ENCODE results near the gene XKR3.
"Not testable (repeated sequence)": the region's sequence is repeated elsewhere in the genome, so short reads cannot be mapped to it uniquely, and the experiment has no call there.

GRCh38 chr22:16760416-16760815 lies 64.8 kb downstream of the XKR3 start:
- TF ChIP-seq POLR2AphosphoS5 (IDR thresholded peaks at IDR 0.05; ENCODE audit: borderline replicate concordance, low read depth, low read length); EZH2 (IDR thresholded peaks at IDR 0.05); FOXP2 (optimal IDR thresholded peaks at IDR 0.05; ENCODE audit: control extremely low read depth, extremely low read length, insufficient read depth): not testable (repeated sequence)

Measured in SK-N-MC (cell line).